HG03135 (cell line): ENCODE data around the gene ARMC2.
"Not testable (repeated sequence)": the region's sequence is repeated elsewhere in the genome, so short reads cannot be mapped to it uniquely, and the experiment has no call there.

Experiments used
- ATAC-seq: cut with Tn5 transposase; IDR thresholded peaks from one replicate; pipeline ENCODE4 v1.9.1; 2021; ENCODE audit warnings: mild to moderate bottlenecking, moderate library complexity; ENCODE audit not compliant: unreplicated experiment

ARMC2 gene

DNA sequence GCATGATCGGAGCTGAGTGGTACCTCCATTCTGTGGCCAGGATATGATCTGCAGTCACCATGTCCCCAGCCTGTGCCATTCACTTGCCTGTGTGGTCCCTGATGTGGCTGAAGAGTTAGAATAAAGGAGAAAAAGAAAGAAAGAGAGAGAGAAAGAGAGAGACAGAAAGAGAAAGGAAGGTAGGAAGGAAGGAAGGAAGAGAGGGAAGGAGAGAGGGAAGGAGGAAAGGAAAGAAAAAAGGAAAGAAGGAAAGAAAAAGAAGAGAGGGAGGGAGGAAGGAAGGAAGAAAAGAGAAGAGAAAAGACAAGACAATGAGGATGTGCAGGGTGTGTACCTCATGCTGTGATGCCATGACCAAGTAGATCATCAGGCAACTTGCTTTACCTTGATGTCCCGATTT is 22.1 kb downstream of the ARMC2 start:
- ATAC-seq: no peak

DNA sequence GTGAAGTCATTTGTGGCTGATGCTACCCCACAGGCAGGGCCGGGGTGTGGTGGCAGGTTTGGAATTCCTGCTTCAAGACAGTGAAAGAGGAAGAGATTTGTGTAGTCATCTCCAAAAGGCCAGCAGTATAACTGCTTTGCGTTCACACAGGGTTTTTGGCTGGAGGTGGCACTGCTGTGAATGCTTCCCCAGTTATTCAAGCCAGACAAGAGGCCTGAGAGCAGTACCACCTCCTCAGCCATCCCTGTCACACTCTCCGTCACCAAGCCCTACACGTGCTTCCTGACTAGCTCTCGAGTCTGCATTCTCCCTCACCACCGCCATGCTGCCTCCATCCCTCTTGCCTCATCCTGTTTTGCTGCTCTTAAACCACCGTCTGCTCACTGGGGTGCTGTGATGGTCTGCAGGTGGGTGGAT is 23.9 kb downstream of the ARMC2 start:
- ATAC-seq: no peak

GRCh38 chr6:108872575-108872974 is 24.4 kb downstream of the ARMC2 start:
- ATAC-seq: no peak

- ATAC-seq: no peak
These were observed 25.0 kb downstream of the ARMC2 start for GRCh38 chr6:108873251-108873650.

DNA sequence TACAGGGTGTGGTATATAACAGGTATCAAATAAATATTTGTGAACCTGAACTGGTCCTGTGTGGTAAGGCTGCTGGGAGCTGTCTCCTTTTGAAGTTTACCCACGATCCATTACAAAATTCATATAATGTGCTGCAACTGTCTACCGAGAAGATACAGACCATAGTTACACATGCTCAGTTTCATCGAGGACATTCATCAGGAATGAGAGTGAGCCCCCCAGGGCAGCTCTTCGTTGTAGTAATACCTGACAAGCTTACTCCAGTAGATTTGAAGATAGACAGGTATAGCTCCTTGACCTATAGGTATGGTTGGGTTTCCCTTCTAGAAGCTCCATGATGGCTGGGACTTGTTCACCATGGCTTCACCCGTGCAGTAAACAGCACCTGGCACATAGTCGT is 25.7 kb downstream of the ARMC2 start:
- no peak for ATAC-seq

GRCh38 chr6:108874470-108875160 is 26.4 kb downstream of the ARMC2 start:
- peak; percentile 79 for ATAC-seq

DNA sequence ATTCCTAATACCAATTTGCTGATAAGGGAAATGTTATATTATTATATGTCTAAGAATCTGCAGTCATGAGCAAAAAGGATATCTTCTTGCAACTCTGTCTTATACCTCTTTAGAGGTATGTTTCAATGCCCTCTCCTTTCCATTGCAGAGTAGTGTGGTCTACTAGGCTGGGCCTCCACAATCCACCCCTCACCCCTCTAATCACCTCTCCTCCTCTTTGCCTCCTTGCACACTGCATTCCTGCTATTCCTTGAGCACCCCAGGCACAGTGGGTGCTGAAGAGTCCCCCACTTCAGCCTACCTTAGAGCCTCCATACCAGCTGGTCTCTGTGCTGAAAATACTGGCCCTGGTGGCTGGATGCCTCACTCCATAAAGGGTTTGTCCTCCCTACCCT is 26.9 kb downstream of the ARMC2 start:
- ATAC-seq: peak; percentile 39

GRCh38 chr6:108877046-108877751 is 29.0 kb downstream of the ARMC2 start:
- ATAC-seq: no peak

DNA sequence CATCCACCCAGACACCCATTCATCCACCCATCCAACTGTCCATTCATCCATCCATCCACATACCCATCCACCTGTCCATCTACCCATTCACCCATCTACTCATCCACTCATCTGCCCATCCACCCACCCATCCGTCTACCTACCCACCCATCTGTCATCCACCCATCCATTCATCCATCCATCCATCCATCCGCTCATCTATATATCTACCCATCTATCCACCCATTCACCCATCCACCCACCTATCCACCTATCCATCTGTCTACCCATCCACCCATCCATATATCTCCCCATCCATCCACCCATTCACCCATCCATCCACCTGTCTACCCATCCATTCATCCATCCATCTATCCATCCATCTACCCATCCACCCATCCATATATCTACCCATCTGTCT is 30.7 kb downstream of the ARMC2 start:
- ATAC-seq: no peak

DNA sequence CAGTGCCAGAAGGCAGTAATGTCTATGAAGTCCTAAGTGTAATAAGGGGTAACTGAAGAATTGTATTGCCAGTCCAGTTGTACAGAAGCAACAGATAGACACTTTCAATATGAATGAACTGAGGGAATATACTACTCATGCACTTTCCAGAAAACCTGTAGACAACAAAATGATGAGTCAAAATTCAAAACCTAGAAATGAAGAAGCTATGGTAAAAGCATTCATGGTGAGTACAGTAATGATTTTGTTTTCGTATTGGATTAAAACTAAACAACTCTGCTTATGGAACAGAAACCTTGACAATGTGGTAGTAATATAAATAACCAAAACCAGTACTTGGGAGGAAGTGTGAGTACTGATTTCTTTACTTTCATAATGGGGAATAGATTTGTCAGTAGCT is 35.0 kb downstream of the ARMC2 start:
- peak; percentile 72 for ATAC-seq

DNA sequence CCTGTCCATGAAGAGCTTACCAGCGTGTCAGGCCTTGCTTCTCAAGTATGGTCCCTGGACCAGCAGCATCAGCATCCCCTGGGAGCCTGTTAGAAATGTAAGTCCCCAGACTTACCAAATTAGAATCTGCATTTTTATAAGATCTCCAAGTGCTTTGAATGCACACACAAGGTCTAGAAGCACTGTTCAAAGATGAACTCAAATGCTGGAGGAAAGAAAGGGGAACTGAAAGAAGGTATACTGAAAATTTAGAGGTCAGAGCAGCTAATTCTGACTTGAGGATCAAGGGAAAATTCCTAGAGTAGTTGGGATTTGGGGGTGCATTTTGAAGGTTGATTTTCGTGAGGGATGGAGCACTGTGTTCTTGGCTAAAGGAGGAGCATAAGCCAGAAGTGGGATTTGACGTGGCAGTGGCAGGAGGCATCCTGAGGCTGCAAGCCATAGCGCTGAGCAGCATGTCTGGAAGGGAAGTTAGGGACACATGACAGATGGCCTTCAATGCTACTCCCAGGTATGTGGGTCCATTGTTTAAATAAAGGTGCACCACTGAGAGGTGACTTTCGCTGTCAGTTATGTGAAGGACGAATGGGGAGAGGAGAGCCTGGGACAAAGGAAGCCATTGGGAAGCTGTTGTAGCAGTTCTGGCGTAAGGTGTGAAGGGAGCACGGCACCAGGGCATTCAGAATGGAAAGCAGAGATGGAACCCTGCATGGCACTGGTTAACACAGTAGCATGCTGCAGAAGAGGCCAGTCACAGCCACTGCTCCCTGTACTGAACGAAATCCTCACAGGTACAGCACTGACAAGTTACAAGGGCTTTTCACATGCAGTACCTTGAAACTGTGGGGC is 36.2 kb downstream of the ARMC2 start:
- ATAC-seq: no peak

DNA sequence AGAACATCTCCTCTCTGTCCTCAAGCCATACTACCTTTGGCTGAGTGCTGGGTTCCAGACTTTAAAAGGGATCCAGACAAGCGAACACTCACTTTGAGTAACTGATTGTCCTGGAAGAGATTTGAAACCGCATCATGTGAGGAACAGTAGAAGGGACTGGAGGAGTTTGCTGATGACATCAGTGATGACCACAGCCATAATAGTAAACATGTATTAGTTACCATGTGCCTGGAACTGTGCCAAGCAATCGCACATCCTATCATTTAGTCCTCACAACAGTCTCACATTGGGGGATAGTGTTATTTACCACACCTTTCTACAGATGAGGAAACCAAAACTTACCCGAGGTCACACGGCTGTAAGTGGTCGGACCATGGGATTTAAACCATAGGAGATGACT is 39.8 kb downstream of the ARMC2 start:
- no peak for ATAC-seq

- ATAC-seq: no peak
These were observed 40.5 kb downstream of the ARMC2 start for GRCh38 chr6:108888745-108889144.

DNA sequence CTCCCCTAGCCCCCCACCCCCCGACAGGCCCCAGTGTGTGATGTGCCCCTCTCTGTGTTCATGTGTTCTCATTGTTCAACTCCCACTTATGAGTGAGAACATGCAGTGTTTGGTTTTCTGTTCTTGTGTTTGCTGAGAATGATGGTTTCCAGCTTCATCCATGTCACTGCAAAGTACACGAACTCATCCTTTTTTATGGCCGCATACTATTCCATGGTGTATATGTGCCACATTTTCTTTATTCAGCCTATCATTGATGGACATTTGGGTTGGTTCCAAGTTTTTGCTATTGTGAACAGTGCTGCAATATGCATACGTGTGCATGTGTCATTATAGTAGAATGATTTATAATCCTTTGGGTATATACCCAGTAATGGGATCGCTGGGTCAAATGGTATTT is 42.7 kb downstream of the ARMC2 start:
- ATAC-seq: not testable (repeated sequence)

- ATAC-seq: no peak
These were observed 47.3 kb downstream of the ARMC2 start for GRCh38 chr6:108895571-108895970.

DNA sequence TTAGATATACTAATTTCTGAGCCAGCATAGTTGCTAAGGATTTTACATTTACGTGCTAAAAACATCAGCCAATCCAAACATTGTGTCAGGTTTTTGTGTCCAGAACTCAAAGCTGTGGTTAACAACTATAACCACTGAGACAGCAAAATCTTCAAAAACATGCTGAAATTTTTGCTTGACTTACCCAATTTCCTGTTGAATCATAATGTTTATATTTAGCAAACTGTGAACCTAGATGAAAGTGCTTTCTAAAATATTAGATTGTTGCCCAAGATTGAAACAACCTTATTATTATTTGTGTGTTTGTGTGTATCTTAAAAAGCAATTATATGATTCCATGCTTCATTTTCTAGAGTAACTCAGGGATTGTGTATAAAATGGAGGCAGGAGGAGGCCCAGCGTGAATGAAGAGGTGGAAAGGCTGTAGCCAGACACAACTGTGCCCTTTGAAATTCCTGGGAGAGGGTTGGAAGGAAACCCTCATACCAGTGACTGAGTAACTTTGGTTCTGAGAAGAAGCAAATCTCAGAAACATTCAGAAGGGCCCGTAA is 48.0 kb downstream of the ARMC2 start:
- no peak for ATAC-seq

GRCh38 chr6:108897371-108897770 is 49.1 kb downstream of the ARMC2 start:
- ATAC-seq: no peak

- ATAC-seq: no peak
These were observed 54.2 kb downstream of the ARMC2 start for GRCh38 chr6:108902382-108902792.

- ATAC-seq: no peak
These were observed 55.6 kb downstream of the ARMC2 start for GRCh38 chr6:108903796-108904195.

DNA sequence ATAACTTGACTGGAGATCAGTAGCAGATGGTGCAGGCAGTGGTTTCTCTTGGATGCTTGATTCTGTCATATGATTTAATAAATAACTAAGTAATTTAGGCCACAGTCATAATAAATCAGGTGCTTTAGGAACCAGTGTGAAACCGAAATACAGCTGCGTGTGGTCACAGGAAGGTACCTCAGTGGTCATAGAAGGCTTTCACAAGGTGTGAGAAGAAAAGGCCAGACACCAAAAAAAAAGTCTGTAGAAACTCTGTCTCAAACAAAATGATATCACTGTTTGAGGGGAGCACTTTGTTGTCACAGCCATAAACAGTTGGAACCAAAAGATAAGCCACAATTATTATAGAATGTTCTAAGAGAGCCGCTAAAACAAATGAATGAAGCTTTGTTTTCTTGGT is 56.5 kb downstream of the ARMC2 start:
- ATAC-seq: peak; percentile 99

GRCh38 chr6:108914235-108915022 is 66.2 kb downstream of the ARMC2 start:
- ATAC-seq: no peak
